Urinary bladder (tissue), 4 donors: ENCODE measurements around the gene FAM168B. TPM values are rescaled to one million over a fixed set of nuclear protein-coding genes. Genes with fewer than 3 reads are reported as not detected.

Experiments
- DNase-seq: peaks from one replicate; pipeline ENCODE4 v3.0.0-alpha.2; 2015; ENCODE audit errors: extremely low spot score
- H3K27ac ChIP-seq: one replicate; pipeline ENCODE4 v1.5.1; 2013; ENCODE audit warnings: low read depth, mild to moderate bottlenecking, moderate library complexity
- H3K36me3 ChIP-seq: one replicate; pipeline ENCODE4 v1.6.1; 2013; ENCODE audit warnings: mild to moderate bottlenecking, moderate library complexity; ENCODE audit not compliant: insufficient read depth
- H3K4me1 ChIP-seq: one replicate; pipeline ENCODE4 v1.6.1; 2013; ENCODE audit warnings: mild to moderate bottlenecking, moderate library complexity; ENCODE audit not compliant: insufficient read depth
- H3K4me3 ChIP-seq: one replicate; pipeline ENCODE4 v1.5.1; 2013; ENCODE audit warnings: low read depth, low read length
- WGBS: extraction: QIAGEN DNeasy Blood & Tissue Kit; methylation state at CpG from one replicate; pipeline ENCODE4 v1.1.7; 2013; 5-methylcytosine and 5-hydroxymethylcytosine counted together
- polyA plus RNA-seq: library from polyadenylated mRNA; stranded (reverse); fragments of 200-250 nt; gene quantifications from one replicate; pipeline ENCODE4 v1.2.3, GENCODE V29; 2013
- total RNA-seq: library from RNA; depleted of rRNA; stranded (reverse); fragments of >200 nt; gene quantifications from one replicate; pipeline ENCODE4 v1.2.3, GENCODE V29; 2014
- donor health status: healthy with polysubstance abuse.
- donor health status: healthy.

The FAM168B gene
- total and polyA plus RNA-seq, 2 donors, result 71.9 to 120 TPM

DNA sequence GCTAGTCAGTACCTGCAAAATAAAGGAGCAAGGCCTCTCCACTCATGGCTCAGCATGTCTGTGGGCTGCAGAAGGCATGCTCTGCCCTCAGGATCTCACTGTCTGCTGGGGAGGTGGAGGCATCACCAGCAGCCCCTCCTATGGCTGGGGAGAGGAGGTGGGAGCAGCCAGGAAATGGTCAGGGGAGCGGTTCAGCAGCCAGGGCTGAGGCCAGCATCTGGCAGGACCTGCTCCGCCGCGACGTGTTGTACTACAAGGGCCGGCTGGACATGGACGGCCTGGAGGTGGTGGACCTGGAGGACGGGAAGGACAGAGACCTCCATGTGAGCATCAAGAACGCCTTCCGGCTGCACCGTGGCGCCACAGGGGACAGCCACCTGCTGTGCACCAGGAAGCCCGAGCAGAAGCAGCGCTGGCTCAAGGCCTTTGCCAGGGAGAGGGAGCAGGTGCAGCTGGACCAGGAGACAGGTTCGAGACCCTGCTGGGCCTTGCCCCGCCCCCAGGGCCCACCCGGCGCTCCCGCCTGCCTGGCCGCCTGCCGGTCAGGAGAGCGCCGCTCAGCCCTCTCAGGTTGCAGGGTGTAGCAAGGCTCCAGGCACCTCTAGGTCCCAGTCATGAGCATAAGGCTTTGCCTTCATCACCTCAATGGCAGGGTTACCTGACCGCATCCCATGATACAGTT, 49.0 kb downstream of the FAM168B start:
- Histone ChIP-seq H3K4me3 (no peak overlapping the region), H3K36me3 (no peaks in the 10 kb centered on the region), H3K4me1 (no peaks in the 10 kb centered on the region), H3K27ac (no peak overlapping the region)
- DNase-seq, result no peak
- 84% methylated on average over 24 of the region's 24 CpGs for WGBS

DNA sequence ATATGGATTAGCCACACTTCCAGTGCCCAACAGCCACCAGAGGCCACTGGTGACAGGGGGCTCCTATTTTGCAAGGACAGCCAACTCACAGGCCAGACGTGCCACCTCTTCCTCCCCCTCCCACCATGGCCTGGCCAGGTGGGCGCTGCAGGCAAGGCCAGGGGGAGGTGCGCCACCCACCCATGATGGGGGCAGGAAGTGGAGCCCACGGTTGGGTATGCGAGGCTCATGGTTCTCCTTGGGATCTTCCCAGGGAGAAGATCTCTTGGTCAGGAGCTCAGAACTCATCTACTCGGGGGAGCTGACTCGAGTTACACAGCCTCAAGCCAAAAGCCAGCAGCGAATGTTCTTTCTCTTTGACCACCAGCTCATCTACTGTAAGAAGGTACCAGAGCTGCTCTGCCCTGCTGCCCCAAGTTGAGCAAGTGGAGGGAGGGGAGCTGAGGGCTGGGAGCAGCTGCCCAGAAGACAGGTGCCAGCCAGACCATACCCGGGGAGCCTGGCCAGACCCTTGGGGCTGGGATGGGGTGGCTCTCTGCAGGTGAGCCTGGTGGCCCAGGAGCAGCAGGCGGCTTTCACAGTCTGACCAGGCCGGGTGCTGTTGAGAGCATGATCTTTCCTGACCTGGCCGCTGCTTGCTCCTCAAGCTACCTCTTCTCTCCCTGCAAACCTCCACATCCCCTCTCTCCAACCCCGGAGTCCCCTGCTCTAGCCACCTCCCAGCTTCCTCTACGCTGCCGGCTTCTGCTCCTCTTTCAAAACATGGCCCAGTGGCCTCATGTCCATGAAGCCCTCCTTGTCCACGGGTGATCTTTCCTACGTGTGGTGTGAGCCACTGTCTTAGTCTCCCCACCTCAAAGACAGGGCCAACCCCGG, 49.8 kb downstream of the FAM168B start:
- no peak for DNase-seq
- H3K27ac ChIP-seq, result no peak overlapping the region
- H3K36me3 ChIP-seq, result no peaks in the 10 kb centered on the region
- no peak overlapping the region for H3K4me3 ChIP-seq
- 87% methylated on average over 18 of the region's 18 CpGs for WGBS
- no peaks in the 10 kb centered on the region for H3K4me1 ChIP-seq

GRCh38 chr2:131042148-131042775, 51.0 kb downstream of the FAM168B start:
- 89% methylated on average over 7 of the region's 7 CpGs for WGBS
- no peaks in the 10 kb centered on the region for H3K36me3 ChIP-seq
- DNase-seq, result no peak
- H3K4me1 ChIP-seq, result no peaks in the 10 kb centered on the region
- H3K4me3 ChIP-seq, result no peak overlapping the region
- no peak overlapping the region for H3K27ac ChIP-seq

- DNase-seq, result no peak
- Histone ChIP-seq H3K36me3 (no peaks in the 10 kb centered on the region), H3K4me3 (no peak overlapping the region), H3K27ac (no peak overlapping the region), H3K4me1 (no peaks in the 10 kb centered on the region)
- 89% methylated on average over 14 of the region's 14 CpGs for WGBS
These were observed 51.7 kb downstream of the FAM168B start for GRCh38 chr2:131041402-131042147.

GRCh38 chr2:131040661-131041401, 52.4 kb downstream of the FAM168B start:
- H3K36me3 ChIP-seq, result no peaks in the 10 kb centered on the region
- H3K4me1 ChIP-seq, result no peaks in the 10 kb centered on the region
- 72% methylated on average over 23 of the region's 23 CpGs for WGBS
- no peak overlapping the region for H3K27ac ChIP-seq
- DNase-seq, result no peak
- no peak overlapping the region for H3K4me3 ChIP-seq

- Histone ChIP-seq H3K27ac (no peak overlapping the region), H3K4me3 (no peak overlapping the region), H3K36me3 (no peaks in the 10 kb centered on the region), H3K4me1 (no peaks in the 10 kb centered on the region)
- no peak for DNase-seq
- WGBS, result 56% methylated on average over 75 of the region's 75 CpGs
These were observed 53.2 kb downstream of the FAM168B start for GRCh38 chr2:131039908-131040660.

- no peak overlapping the region for H3K27ac ChIP-seq
- 80% methylated on average over 23 of the region's 23 CpGs for WGBS
- H3K36me3 ChIP-seq, result no peaks in the 10 kb centered on the region
- no peak overlapping the region for H3K4me3 ChIP-seq
- no peak for DNase-seq
- H3K4me1 ChIP-seq, result no peaks in the 10 kb centered on the region
These were observed 53.7 kb downstream of the FAM168B start for GRCh38 chr2:131039535-131039907.

- WGBS, result 92% methylated on average over 9 of the region's 9 CpGs
- Histone ChIP-seq H3K36me3 (no peaks in the 10 kb centered on the region), H3K27ac (no peak overlapping the region), H3K4me3 (no peak overlapping the region), H3K4me1 (no peaks in the 10 kb centered on the region)
- DNase-seq, result no peak
These were observed 54.2 kb downstream of the FAM168B start for GRCh38 chr2:131039101-131039440.

GRCh38 chr2:131038258-131039100, 54.8 kb downstream of the FAM168B start:
- WGBS, result 93% methylated on average over 17 of the region's 17 CpGs
- Histone ChIP-seq H3K27ac (no peak overlapping the region), H3K4me3 (no peak overlapping the region), H3K4me1 (no peaks in the 10 kb centered on the region), H3K36me3 (no peaks in the 10 kb centered on the region)
- DNase-seq, result no peak

DNA sequence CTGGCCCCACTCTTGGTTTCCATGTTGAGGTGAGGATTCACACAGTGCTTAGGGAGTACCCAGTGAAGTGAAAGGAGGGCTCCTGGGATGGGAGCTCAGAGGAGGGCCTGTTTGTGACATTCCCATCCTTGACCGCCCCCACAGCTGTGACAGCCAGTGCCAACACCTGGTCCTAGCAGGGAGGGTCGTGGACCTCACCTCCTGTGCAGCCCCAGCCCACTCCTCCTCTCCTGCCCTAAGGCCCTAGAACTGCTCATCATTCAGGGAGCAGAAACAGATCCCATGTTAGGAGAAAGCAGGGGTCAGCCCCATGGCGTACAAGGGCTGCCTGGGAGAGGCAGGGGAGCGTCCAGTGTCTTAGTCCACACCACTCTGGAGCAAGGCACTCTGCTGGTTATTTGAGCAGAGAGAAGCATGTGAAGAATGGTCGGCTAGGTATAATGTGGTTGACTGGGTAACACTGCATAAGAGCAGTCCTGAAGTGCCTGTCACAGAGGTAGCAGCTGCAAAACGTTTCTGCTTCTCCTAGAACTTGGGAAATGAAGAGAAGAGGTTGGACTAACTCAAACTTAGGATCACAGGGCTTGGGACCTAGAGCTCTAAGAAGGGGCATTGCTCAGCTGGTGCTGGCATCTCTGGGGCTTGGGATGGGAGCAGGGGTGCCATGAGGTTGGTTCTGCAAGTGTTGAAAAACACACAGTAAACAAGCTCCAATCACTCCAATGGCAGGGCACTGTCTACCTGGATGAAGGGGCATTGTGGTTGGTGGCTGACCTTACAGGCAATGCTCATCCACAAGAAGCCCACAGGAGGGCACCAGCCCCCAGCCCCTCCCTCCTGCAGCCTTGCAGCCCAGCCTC, 55.6 kb downstream of the FAM168B start:
- Histone ChIP-seq H3K27ac (no peak overlapping the region), H3K4me1 (no peaks in the 10 kb centered on the region), H3K36me3 (no peaks in the 10 kb centered on the region), H3K4me3 (no peak overlapping the region)
- 77% methylated on average over 6 of the region's 6 CpGs for WGBS
- no peak for DNase-seq

DNA sequence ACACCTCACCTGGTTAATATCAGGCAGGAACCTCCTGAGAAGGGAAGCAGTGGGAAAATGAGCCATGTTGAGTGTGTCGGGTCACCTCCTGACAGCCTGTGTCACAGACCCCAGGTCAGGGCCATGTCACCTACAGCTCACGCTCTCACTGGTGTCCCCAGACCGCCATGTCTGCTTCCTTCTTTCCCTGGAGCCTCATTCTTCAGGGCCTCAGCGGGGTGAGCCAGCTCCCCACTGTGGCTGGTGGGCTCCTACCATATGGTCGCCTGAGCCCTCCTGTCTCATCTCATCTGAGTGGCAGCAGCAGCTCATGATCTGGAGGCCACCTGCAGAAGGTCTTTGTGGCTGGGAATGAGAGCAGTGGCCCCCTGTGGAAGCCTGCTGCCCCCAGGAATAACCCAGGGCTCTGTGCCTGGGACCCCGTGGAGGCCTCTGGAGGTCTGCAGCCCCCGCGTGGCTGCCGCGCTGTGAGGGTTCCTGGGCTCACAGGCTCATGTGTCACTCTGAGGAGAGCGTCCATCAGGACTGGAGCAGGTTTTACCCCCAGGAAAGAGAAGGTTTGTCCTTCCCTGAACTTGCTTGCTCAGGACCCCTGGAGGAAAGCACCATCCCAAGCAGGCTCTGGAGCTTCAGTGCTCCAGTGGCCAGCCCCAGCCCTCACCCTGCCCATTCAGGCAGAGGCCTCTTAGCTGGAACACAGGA, 56.4 kb downstream of the FAM168B start:
- no peak overlapping the region for H3K27ac ChIP-seq
- no peaks in the 10 kb centered on the region for H3K4me1 ChIP-seq
- no peak for DNase-seq
- no peaks in the 10 kb centered on the region for H3K36me3 ChIP-seq
- WGBS, result 92% methylated on average over 11 of the region's 11 CpGs
- no peak overlapping the region for H3K4me3 ChIP-seq
